HG03103 (cell line): ENCODE measurements around the gene PLXNA2.
A peak's percentile ranks its signal among the peaks of the same experiment; 100 is the strongest.

ENCODE experiments used
- ATAC-seq: cut with Tn5 transposase; IDR thresholded peaks from one replicate; pipeline ENCODE4 v1.9.1; 2021; ENCODE audit warnings: low read depth; ENCODE audit not compliant: unreplicated experiment

The PLXNA2 gene

DNA sequence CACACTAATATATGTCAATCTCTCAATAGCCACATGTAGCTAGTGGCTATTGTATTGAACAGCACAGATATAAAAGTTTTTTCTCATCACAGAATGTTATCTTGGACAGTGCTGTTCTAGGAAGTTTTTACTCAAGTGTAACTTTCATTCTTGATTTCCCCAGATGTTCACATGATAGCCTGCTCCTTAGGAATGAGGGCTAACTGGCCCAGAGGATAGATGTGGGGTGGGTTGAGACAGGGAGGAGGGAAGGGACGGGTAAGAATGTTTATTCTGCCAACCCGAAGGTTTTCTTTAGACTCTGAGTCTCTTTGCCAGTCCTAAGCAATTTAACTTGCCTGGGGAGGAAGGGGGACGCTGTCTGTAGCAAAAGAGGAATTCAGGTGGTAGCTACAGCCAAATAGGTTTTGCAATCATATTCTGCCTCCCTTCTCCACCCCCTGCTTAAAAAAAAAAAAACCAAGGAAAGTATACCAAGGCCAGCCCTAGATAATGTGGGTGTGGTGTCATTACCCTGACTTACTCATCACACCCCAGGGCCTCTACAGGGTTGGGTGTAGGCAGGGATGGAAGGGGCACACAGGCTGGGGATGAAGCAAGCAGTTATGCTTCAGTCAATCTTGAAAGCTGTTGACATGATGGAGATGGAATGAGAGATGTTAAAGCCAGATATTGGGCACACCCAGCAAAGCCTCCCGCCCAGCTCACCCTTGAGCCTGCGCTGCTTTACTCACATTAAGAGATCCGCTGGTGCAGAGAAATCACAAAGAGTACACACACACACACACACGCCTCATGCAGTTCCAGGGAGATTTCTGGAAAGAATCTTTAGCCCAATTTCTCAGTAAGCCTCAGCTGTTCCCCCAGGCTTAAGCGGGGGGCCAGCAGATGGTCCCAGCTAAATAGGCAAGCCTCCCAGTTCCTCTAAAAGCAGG lies 59.9 kb downstream of the PLXNA2 start:
- no peak for ATAC-seq

DNA sequence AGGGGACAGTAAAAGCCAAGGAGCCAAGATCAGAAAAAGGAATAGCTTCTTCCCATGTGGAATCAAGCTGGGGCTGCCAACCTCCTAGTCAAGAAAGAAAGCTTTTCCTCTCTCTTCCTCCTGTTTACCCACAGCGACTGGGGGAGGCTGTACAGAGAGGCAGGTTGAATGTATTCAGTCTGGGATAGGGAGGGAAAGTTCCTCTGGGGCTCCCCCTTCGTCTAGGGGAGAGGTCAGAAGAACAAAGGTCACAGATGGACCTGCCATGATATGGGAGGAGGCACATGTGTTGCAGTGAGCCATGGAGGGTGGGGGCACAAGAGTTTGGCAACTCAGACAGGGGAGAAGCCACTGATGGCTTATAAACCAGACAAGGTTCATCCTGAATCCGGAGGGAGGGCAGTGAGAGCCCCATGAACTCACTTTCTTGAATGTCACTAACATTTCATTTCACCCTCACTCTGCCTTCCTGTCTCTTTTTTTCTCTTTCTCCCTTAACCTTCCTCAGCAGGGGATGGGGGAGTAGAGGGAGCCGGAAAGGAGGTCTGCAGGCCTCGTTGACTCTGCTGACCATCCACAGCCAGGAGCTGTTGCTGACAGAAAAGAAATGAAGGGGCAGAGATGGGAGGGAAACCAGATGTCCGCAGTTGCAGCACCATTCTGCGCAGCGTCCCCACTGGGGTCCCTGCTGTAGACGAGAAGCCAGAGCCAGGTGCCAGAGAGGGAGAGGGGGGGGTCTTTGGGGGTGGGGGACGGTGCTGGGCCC lies 61.1 kb downstream of the PLXNA2 start:
- ATAC-seq: no peak

DNA sequence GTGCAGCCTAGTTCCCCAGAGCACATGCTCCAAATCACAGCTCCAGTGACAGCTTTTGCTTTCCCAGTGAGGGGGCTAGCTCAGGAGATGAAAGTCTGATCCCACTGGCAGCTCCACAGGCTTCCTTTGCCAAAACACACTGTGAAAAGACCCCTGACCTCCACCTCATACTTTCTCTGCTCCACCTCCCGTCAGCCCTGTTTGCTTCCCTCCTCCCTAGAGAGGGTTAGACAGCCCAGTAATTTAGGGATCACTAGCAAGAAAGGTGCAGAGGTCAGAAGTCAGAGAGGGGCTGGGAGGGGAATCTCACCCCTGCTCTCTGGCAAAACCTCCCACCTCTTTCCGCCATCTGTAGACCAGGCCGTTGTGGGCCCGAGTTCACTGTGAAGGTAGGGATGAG lies 62.8 kb downstream of the PLXNA2 start:
- no peak for ATAC-seq

DNA sequence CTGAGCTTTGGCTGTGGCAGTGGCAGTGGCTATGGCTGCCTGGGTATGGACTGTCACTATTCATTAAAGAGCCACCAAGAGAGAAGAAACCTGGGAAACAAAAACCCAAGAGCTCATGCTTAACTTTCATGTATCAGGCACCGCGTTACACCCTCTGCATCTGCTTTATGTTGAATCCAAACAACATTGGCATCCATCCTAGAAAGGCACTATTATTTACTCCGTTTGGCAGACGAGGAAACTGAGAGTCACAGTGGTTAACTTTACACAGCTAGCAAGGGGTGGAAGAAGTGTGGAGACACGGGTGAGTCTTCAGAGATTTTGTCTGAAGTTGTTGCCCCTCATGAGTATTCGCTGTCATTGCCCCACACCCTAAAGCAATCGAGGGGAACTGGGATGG lies 63.8 kb downstream of the PLXNA2 start:
- no peak for ATAC-seq

GRCh38 chr1:208179961-208180409 lies 64.2 kb downstream of the PLXNA2 start:
- ATAC-seq: no peak

DNA sequence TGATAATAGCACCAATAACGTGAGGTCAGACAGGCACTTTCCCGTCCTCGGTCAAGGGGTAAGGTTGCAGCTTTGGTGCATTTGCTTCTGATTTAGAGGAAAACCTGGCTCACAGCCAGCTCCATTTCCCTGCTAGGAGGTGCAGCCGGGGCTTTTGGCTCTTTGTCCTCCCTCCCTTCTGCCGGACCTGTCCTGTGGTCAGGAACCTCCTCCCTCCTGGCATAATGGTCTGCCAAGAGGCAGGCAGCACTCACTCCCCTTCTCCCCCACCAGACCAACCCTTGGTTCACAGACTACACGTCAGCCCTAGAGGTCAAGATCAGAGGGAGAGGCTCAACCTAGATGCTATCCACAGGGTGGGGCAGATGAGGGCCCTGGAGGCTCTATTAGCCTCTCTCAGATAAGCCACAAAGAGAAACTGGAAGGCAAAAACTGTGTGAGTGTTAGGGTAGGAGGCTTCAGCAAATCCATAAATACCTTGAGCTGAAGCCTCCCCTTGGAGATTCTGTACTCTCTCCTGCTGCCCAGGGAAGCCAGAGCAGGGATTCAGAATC lies 64.8 kb downstream of the PLXNA2 start:
- no peak for ATAC-seq

- ATAC-seq: no peak
Measured at GRCh38 chr1:208178091-208178529, 66.1 kb downstream of the PLXNA2 start.

DNA sequence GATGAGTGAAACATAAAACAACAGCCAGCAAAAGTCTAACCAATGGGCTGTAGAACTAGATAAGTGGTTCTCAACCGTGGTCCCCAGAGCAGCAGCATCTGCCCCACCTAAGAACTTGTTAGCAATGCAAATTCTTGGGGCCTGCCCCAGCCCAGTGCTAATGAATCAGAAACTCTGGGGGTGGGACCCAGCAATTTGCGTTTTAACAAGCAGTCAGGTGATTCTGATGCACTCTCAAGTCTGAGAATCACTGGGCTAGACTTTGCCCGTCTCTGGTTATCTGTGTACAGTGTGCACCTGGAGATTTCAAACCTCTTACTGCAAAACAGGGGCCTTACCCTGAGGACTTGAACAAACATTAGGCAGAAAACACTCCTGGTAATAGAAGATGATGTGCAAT lies 66.5 kb downstream of the PLXNA2 start:
- peak; percentile 73 for ATAC-seq

GRCh38 chr1:208176649-208177048 lies 67.5 kb downstream of the PLXNA2 start:
- ATAC-seq: no peak

GRCh38 chr1:208175508-208175895 lies 68.7 kb downstream of the PLXNA2 start:
- no peak for ATAC-seq

DNA sequence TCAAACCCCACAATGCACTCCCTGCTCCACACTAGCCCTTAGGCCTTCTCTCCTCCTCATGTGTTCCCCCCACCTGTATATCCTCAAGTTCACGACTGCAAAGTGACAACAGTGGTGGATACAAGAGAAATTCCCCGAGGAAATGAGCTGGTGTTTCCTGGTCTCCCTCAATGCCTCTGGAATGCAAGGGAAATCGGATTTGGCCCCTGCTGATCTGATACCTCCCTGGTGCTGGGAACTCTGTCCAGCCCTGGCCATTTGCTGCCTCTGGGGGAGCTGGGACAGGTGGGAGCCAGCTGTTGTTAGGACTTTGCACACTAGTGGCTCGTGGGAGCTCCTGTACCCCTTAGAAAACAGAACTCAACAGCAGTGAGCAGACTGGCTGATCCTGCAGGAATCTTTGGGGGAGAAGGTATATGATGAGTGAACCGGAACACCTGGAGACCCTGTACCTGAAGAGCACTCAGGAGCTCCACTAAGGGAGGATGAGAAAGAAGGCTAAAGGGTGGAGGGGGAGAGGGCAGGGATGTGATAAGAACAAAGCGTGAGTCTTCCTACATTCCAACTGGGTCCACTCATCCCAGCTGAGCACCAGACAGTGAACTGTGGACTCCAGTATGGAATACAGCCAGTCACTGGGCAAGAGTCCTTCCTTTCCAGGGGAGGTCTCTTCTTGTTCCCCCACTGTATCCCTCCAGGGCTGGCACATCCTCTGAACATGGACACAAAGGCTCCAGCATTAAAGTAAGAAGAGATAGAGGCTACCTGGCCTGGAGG lies 69.3 kb downstream of the PLXNA2 start:
- ATAC-seq: no peak

DNA sequence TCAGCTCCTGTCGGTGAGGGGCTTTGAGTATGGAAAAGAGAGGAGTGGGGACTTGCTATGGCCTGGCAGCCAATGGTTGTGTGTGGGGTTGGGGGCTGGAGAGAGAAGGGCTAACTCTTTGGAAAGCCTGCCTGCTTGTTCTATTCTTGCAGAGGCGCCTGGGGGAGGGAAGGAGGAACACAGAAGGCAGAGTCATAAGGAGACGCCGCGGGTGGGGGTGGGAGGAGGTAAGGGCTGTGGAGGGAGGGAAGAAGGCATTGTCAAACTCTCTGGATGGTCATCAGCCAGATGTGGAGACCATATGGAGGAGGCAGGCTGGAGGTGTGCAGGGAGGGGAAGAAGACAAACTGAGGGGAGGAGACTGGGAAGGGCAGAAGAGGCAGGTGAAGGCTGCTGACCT lies 70.0 kb downstream of the PLXNA2 start:
- no peak for ATAC-seq

- ATAC-seq: no peak
Measured at GRCh38 chr1:208173749-208174148, 70.4 kb downstream of the PLXNA2 start.

DNA sequence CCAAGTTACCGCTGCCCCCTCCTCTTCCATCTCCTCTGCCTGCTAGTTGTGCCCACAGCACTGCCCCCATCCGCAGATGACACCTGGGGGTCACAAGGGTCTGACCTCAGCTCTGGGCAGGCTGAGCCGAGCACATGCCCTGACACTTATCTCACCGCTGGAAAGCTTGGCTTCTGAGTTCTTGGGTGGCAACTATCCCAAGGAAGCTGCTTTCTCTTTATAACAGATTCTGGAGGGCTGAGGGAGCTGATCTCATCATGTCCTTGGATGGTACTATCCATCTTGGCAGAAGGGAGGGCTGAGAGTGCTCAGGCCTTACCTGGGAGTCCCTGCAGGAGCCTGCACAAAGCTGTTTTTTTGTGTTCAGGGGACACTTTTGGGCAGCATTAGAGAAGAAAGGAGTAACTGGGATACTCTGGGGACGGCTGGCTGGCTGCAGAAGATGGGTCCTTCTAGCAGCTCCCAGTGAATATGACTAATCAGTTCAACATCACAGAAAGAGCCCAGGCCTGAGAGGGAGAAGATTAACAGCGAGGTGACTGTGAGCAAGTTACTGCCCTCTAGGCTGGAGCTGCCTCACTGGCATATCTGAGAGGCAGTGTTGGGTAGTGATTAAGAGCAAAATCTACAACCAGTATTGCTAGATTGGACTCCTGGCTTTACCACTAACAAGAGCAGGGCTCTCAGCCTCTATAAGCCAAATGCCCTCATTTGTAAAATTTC lies 71.6 kb downstream of the PLXNA2 start:
- ATAC-seq: no peak

GRCh38 chr1:208171616-208172422 lies 72.4 kb downstream of the PLXNA2 start:
- no peak for ATAC-seq

DNA sequence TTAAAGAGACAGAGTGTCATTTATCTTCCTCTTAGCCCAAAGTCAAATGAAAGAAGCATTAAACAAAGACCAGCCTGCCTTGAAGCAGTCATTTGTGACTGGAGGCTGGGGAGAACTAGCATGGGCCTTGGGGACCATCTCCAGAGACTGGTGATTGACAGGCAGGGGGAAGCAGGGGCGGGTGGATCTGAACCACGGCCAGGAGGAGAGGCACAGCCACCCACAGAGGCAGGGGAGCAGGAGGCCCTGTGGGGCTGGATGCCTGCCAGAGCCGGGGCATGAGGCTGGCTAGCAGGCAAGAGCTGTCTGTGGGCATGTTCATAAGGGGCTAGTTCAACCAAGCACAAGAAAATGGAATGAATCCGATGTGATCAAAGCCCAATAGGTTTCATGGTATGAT lies 73.9 kb downstream of the PLXNA2 start:
- no peak for ATAC-seq

DNA sequence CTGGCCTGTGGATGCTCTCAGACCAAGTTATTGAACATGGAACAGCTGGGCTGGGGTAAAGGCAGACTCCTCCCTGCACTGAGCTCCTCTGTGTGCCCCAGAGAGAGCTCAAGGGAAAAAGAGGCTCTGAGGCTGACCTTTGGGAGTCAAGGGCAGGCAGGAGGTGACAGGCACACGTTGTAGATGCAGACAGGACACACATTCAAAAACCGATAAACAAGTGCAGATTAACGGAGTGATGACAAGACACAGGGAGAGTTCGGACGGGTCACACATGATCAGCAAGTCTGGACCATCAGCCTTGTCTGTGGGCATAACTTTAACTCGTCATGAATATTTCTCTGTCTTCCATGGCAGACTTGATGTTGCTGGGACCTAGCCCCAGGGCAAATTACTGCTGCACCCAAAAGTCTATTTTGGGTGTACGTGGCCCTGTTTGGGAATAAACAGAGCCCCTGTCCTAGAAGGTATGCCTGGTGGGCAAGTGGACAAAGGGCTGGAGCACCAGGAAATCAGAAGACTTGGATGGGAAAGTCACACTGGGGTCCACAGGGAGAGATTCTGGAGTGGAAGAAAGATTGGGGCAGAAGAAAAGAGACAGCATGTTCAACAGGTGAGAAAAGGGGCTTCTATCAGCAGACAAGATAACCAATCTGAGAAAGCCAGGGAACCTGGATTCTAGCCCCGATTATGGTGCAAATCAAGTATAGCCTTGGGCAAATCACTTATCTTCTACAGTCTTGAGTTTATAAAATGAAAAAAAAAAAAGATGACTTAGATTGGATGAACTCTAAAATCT lies 74.9 kb downstream of the PLXNA2 start:
- no peak for ATAC-seq

DNA sequence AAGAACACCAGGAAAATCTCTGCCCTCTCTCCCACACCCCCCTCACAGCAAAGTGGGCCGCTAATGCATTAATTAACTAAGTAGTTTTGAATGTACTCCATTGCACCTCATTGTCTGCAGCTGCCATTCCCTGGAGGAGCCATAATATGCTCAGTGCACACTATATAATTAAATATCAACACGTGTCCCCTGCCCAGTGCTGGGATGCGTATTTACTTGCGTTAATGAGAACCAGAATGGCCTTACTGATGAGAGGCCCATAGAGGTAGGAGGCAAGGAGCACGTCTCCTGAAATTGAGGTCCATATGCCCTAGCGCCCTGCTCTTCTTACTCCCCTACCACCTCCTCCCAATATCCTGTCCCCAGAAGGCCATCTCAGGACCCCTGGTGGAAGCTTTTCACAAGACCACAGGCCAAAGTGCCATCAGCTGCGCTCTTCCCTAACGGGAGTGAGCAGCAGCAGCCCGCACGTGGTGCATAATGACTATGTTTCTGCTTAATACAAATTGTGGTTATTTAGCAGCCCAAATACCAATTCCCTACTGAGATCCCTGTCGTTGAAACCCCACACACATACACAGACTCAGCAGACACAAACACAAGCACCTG lies 76.8 kb downstream of the PLXNA2 start:
- no peak for ATAC-seq
